GM12873 (cell line): ENCODE results near the gene GAREM1.

ENCODE experiments used
- TF ChIP-seq, protein P1 (sequence below): IDR thresholded peaks from 2 replicates; pipeline ENCODE4 v1.5.1; 2012; ENCODE audit warnings: low read depth, mild to moderate bottlenecking, moderate library complexity, low read length, control low read depth; ENCODE audit not compliant: insufficient read depth; ENCODE audit errors: missing control alignments

Gene GAREM1

DNA sequence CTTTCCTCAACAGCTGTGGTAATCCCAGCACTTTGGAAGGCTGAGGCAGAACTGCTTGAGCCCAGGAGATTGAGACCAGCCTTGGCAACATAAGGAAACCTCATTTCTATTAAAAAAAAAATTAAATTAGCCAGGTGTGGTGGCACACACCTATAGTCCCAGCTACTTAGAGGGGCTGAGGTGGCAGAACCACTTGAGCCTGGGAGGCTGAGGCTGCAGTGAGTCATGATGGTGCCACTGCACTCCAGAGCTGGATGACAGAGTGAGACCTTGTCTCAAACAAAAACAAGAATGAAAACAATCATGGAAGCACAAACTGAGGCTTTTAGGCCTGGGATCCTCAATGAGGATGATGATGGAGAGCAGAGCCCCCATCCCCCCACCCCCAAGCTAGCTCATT lies 19.8 kb downstream of the GAREM1 start:
- TF ChIP-seq, protein P1, sequence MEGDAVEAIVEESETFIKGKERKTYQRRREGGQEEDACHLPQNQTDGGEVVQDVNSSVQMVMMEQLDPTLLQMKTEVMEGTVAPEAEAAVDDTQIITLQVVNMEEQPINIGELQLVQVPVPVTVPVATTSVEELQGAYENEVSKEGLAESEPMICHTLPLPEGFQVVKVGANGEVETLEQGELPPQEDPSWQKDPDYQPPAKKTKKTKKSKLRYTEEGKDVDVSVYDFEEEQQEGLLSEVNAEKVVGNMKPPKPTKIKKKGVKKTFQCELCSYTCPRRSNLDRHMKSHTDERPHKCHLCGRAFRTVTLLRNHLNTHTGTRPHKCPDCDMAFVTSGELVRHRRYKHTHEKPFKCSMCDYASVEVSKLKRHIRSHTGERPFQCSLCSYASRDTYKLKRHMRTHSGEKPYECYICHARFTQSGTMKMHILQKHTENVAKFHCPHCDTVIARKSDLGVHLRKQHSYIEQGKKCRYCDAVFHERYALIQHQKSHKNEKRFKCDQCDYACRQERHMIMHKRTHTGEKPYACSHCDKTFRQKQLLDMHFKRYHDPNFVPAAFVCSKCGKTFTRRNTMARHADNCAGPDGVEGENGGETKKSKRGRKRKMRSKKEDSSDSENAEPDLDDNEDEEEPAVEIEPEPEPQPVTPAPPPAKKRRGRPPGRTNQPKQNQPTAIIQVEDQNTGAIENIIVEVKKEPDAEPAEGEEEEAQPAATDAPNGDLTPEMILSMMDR, result no peak

DNA sequence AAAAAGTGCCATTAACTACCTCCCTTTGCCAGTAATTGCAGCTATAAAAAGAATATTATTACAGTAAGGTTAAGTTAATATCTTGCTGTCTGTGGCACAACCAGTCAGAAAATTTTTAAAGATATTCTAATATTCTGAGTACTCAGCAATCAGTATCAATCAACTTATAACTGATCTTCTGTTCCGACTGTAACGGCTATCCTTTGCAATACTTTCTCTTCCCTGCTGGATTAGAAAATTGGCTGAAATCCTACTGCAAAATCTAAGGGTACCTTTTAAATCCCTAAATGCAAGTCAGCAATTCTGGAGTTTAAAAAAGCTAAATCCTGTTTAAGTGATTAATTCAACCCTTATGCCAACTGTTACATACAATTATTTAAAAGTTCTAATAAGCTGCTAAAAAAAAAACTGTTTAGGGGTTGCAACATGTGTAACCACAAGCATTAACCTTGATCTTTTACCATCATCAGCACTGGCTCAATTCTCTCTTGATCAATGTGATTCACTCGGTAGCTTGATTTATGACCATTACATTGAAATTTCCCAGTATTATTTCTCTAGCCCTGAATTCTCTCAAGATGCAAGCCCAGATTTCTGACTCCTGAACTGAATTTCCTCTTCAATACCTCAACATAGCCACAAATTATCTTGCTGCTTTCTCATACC lies 20.5 kb downstream of the GAREM1 start:
- TF ChIP-seq, protein P1, result no peak

DNA sequence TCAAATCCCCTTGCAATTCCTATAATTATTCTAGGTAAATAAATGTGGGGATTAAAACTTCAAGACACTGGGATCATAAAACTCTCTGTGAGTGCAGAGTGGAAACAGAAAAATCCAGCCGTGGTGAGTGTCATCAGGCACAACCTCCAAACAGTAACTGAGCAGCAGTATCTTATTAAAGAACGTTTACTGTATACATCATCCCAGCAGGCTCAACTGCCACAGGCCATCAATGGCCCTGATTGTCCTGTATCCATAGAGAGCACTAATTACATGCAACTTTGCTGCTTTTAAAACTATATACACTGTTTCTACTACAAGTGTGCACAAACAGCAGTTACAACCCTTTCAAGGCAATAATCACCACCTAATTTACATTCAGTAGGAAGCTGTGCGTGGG lies 23.9 kb downstream of the GAREM1 start:
- TF ChIP-seq, protein P1, result no peak

DNA sequence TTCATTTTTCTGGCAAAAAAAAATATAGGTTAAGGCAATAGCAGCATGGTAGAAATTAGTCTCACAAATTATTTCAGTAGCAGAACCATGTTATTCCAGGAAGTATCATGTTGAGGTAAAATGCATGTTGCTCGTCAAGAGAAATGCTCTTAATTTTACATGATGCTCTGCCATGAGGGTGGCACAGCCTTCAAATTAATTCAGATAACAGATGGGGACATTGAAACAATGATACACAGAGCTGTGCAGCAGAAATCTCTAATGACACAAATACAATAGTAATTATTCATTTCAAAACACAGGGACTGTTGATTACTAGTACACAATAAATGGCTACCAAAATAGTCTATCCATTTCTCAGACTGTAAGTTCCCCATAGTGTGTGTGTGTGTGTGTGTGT lies 24.8 kb downstream of the GAREM1 start:
- TF ChIP-seq, protein P1, result no peak

DNA sequence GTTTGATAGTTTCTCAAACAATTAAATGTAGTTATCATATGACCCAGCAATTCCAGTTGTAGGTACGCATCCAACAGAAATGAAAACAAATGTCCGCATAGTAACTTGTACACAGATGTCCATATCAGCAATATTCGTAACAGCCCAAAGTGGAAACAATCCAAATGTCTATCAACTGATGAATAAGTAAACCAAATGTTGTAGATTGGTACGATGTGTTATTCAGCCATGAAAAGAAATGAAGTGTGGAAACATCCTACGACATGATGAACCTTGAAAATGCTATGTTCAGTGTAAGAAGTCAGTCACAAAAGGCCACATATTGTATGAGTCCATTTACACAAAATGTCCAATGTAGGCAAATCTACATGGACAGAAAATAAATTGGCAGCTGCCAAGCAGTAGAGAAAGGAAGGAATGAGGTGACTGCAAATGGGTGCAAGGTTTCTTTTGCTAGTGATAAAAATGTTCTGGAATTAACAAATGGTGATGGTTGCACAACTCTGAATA lies 26.9 kb downstream of the GAREM1 start:
- TF ChIP-seq, protein P1, result no peak

DNA sequence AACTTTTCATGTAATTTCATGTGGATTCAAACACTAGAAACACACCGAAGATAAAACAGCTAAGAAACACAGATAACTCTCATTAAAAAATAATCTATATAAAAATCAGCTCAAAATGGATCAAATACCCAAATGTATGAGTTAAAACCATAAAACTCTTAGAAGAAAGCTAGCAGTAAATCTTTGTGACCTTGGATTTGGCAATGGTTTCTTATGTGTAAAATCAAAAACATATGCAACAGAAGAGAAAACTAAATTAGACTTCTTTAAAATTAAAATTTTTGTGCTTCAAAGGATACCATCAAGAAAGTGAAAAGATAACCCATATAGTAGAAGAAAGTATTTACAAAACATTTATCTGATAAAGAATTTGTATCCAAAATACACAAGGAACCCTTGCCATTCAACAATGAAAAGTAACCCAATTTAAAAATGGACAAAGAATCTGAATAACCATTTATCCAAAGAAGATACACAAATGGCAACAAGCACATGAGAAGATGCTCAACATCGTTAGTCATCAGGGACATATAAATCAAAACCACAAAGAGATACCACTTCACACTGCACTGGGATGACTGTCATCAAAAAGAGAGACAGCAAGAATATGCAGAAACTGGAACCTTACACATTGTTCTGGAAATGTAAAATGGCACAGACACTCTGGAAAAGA lies 27.5 kb downstream of the GAREM1 start:
- TF ChIP-seq, protein P1, result no peak

DNA sequence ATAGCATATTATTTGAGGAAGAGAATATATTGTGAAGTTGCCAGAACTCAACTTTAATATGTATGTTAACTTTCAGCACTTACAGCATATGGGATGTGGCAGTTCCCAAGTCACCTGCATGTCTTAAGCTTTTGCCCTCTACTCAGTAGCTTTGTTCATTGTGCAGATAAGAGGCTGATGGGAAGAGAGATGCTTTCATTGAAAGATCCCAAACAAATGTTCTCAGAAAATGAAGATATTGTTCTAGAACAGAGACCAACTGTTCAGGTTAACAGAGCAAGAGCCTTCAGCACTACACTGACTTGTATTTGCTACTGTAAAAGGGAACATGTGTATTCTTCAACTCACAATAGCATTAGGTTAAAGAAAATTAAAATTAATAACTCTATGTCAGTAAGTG lies 28.1 kb downstream of the GAREM1 start:
- TF ChIP-seq, protein P1, result no peak
